Esophagus muscularis mucosa (tissue), 4 donors: ENCODE measurements around the gene CDC14B.

ENCODE experiments used
- CTCF ChIP-seq, 3 experiments: fragments of 200-600 bp in 2 of 3; fragments of 450-650 bp in 1 of 3; sonication (generic) in 2 of 3; IDR thresholded peaks; one replicate each; pipeline ENCODE4 v1.5.1; 2017 to 2019; ENCODE audit warnings: antibody characterized with exemption in 3 of 3, mild to moderate bottlenecking in 2 of 3, moderate library complexity in 1 of 3
- EP300 ChIP-seq: sonication (generic); formaldehyde crosslinking; IDR thresholded peaks from one replicate; pipeline ENCODE4 v1.6.1; 2017; ENCODE audit warnings: antibody characterized with exemption
- POLR2A ChIP-seq: fragments of 450-650 bp; IDR thresholded peaks from one replicate; pipeline ENCODE4 v1.6.1; 2017; ENCODE audit warnings: antibody characterized with exemption, moderate library complexity, mild to moderate bottlenecking, low read depth
- POLR2AphosphoS5 ChIP-seq, 2 donors: sonication (generic); formaldehyde crosslinking; IDR thresholded peaks; one replicate each; pipeline ENCODE4 v1.6.1; 2017; ENCODE audit warnings: antibody characterized with exemption in 2 of 2

DNA sequence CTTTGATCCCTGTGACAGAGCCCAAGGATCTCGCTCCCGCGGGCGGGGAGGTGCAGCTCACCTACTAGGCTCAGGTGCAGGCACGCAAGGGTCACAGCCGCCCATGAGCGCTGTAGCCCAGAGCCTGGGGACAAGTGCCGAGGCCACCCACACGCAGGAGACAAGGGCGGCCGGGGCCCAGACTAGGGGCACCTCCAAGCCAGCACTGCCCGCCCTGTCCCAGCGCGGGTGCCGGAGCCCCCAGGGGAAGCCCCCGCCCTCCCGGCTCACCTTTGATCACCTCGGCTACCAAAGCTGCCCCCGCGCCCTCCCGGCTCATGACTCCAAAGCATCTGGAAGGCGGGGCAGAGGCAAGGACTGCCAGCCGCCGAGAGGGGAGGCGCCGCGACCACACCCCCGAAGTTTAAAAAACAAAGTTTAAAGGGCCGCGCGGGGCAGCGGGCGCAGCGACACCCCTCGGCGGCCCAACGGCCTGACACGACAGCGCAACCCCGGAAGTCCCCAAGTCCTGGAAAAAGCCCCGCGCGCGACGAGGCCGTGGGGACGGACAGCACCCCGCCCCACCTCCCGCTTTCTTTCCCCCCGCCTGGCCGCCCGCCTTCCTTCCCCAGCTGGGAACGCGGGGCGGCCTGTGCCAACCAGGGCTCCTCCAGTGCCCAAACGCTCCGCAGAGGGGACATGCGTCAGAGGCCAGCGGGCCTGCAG is 53.0 kb downstream of the CDC14B start:
- TF ChIP-seq CTCF (IDR thresholded peaks at IDR 0.05) = peak; percentile 64 to 67 (median 66)
- TF ChIP-seq POLR2A = no peak
- peak; percentile 25 to 61 for TF ChIP-seq POLR2AphosphoS5 (IDR thresholded peaks at IDR 0.05)
- no peak for TF ChIP-seq EP300
